ENCODE data around the gene BRF1. TPM values are rescaled to one million over a fixed set of nuclear protein-coding genes. Genes with fewer than 3 reads are reported as not detected.
A peak's percentile ranks its signal among the peaks of the same experiment; 100 is the strongest.

Gene BRF1
- total RNA-seq, 1 donor from 2014 or later = 64.6 TPM

GRCh38 chr14:105247715-105248367 is 53.0 kb downstream of the BRF1 start:
- peak overlapping the region; percentile 65 for H3K27ac ChIP-seq
- peaks cover 25% of the 10 kb centered on the region for H3K4me1 ChIP-seq
- H3K9me3 ChIP-seq = no peaks in the 10 kb centered on the region
- peak overlapping the region; percentile 53 to 74 for H3K4me3 ChIP-seq
- TF ChIP-seq CTCF (IDR thresholded peaks at IDR 0.05) = no peak
- peak in 1 of 2 donors; percentile 66 for TF ChIP-seq POLR2AphosphoS5 (IDR thresholded peaks at IDR 0.05; ENCODE audit: insufficient read depth in 1 of 2, low read depth in 1 of 2)
- TF ChIP-seq POLR2A (IDR thresholded peaks at IDR 0.05) = no peak
- no peak for DNase-seq (ENCODE audit: extremely low spot score in 2 of 2)
- H3K27me3 ChIP-seq = no peaks in the 10 kb centered on the region
- intact Hi-C loops (cut with DNase I) = loop anchor here (10.0 kb wide), 1 partner anchor 47 kb away; no protein-coding TSS in a partner anchor
- H3K36me3 ChIP-seq = peaks cover 0 to 7% of the 10 kb centered on the region in 2 donors

- Histone ChIP-seq H3K4me3 (no peak overlapping the region), H3K27ac (no peak overlapping the region), H3K9me3 (no peaks in the 10 kb centered on the region), H3K27me3 (no peaks in the 10 kb centered on the region), H3K36me3 (peaks cover 0 to 7% of the 10 kb centered on the region in 2 donors), H3K4me1 (peaks cover 25% of the 10 kb centered on the region)
- TF ChIP-seq POLR2A (IDR thresholded peaks at IDR 0.05) (no peak), CTCF (IDR thresholded peaks at IDR 0.05) (no peak), POLR2AphosphoS5 (IDR thresholded peaks at IDR 0.05; ENCODE audit: insufficient read depth in 1 of 2, low read depth in 1 of 2) (no peak)
- intact Hi-C loops (cut with DNase I) = loop anchor here (10.0 kb wide), 1 partner anchor 48 kb away; no protein-coding TSS in a partner anchor
- no peak for DNase-seq (ENCODE audit: extremely low spot score in 2 of 2)
These were observed 53.8 kb downstream of the BRF1 start for GRCh38 chr14:105247026-105247425.

GRCh38 chr14:105244334-105244733 is 56.5 kb downstream of the BRF1 start:
- Histone ChIP-seq H3K27ac (no peak overlapping the region), H3K9me3 (no peaks in the 10 kb centered on the region), H3K4me3 (no peak overlapping the region), H3K27me3 (no peaks in the 10 kb centered on the region), H3K4me1 (peaks cover 18% of the 10 kb centered on the region), H3K36me3 (peaks cover 0 to 5% of the 10 kb centered on the region in 2 donors)
- no peak for TF ChIP-seq CTCF (IDR thresholded peaks at IDR 0.05)
- no peak for TF ChIP-seq POLR2A (IDR thresholded peaks at IDR 0.05)
- TF ChIP-seq POLR2AphosphoS5 (IDR thresholded peaks at IDR 0.05; ENCODE audit: insufficient read depth in 1 of 2, low read depth in 1 of 2) = no peak
- no peak for DNase-seq (ENCODE audit: extremely low spot score in 2 of 2)
- intact Hi-C loops (cut with DNase I) = loop anchor here (10.0 kb wide), 1 partner anchor 50 kb away; no protein-coding TSS in a partner anchor

GRCh38 chr14:105241641-105242040 is 59.2 kb downstream of the BRF1 start:
- DNase-seq (ENCODE audit: extremely low spot score in 2 of 2) = no peak
- TF ChIP-seq CTCF (IDR thresholded peaks at IDR 0.05) (no peak), POLR2A (IDR thresholded peaks at IDR 0.05) (no peak), POLR2AphosphoS5 (IDR thresholded peaks at IDR 0.05; ENCODE audit: insufficient read depth in 1 of 2, low read depth in 1 of 2) (no peak)
- intact Hi-C loops (cut with DNase I) = loop anchor here (10.0 kb wide), 1 partner anchor 53 kb away; no protein-coding TSS in a partner anchor
- Histone ChIP-seq H3K4me1 (no peaks in the 10 kb centered on the region), H3K27me3 (no peaks in the 10 kb centered on the region), H3K4me3 (no peak overlapping the region), H3K36me3 (peaks cover 0 to 5% of the 10 kb centered on the region in 2 donors), H3K27ac (no peak overlapping the region), H3K9me3 (no peaks in the 10 kb centered on the region)
